Kidney epithelial cell (primary cell): ENCODE measurements around the gene CDC20. TPM values are rescaled to one million over a fixed set of nuclear protein-coding genes. Genes with fewer than 3 reads are reported as not detected.

Experiments
- DNase-seq: peaks from one replicate; pipeline ENCODE4 v3.0.0-alpha.2; 2010; ENCODE audit warnings: low read depth
- H3K27me3 ChIP-seq: 2 replicates; pipeline ENCODE4 v1.6.0; 2011; ENCODE audit warnings: low read length; ENCODE audit not compliant: control insufficient read depth, insufficient read depth
- H3K36me3 ChIP-seq: 2 replicates; pipeline ENCODE4 v1.5.1; 2011; ENCODE audit warnings: low read length; ENCODE audit not compliant: control insufficient read depth, insufficient read depth
- H3K4me3 ChIP-seq: 2 replicates; pipeline ENCODE4 v1.5.1; 2011; ENCODE audit warnings: low read depth, mild to moderate bottlenecking, control low read depth, low read length
- CTCF ChIP-seq: IDR thresholded peaks from 2 replicates; pipeline ENCODE4 v1.5.1; 2011; ENCODE audit warnings: mild to moderate bottlenecking, moderate library complexity, low read length, control low read depth, inconsistent platforms; ENCODE audit not compliant: insufficient read depth, poor library complexity, severe bottlenecking
- total RNA-seq: library from RNA; depleted of rRNA; stranded (reverse); fragments of >200 nt; gene quantifications from 2 replicates; pipeline ENCODE4 v1.2.3, GENCODE V29; 2015

Gene CDC20
- total RNA-seq, 1 donor from 2014 or later, result 16.2 TPM

GRCh38 chr1:43402089-43402865 is 43.5 kb downstream of the CDC20 start:
- H3K36me3 ChIP-seq, result peaks cover 3% of the 10 kb centered on the region

GRCh38 chr1:43404353-43404752 is 45.6 kb downstream of the CDC20 start:
- no peak for TF ChIP-seq CTCF
- Histone ChIP-seq H3K27me3 (no peaks in the 10 kb centered on the region), H3K4me3 (no peak overlapping the region), H3K36me3 (peaks cover 3% of the 10 kb centered on the region)
- no peak for DNase-seq

More at GRCh38 chr1:43402089-43402865, 43.5 kb downstream of the CDC20 start:
- no peak for DNase-seq
- no peak overlapping the region for H3K4me3 ChIP-seq
- no peak for TF ChIP-seq CTCF
- H3K27me3 ChIP-seq, result no peaks in the 10 kb centered on the region

- Histone ChIP-seq H3K27me3 (no peaks in the 10 kb centered on the region), H3K36me3 (peaks cover 3% of the 10 kb centered on the region), H3K4me3 (no peak overlapping the region)
- DNase-seq, result no peak
- TF ChIP-seq CTCF, result no peak
Measured at GRCh38 chr1:43405219-43405875, 46.6 kb downstream of the CDC20 start.

- no peaks in the 10 kb centered on the region for H3K27me3 ChIP-seq
- H3K36me3 ChIP-seq, result peaks cover 3% of the 10 kb centered on the region
- TF ChIP-seq CTCF, result no peak
- H3K4me3 ChIP-seq, result no peak overlapping the region
- DNase-seq, result no peak
Measured at GRCh38 chr1:43405876-43406234, 47.1 kb downstream of the CDC20 start.

GRCh38 chr1:43410571-43410970 is 51.8 kb downstream of the CDC20 start:
- H3K36me3 ChIP-seq, result no peaks in the 10 kb centered on the region
- DNase-seq, result no peak
- no peak for TF ChIP-seq CTCF
- no peak overlapping the region for H3K4me3 ChIP-seq
- no peaks in the 10 kb centered on the region for H3K27me3 ChIP-seq

Other genes with a start within 250 kb of the CDC20 start
- gene EBNA1BP2, start 186.7 kb upstream of the CDC20 start, total RNA-seq, result 89.3 and 119 TPM in 2 replicates
- gene CFAP57, start 186.7 kb upstream of the CDC20 start, total RNA-seq, result 0.34 and 4.8 TPM in 2 replicates
- 15.7 and 16.2 TPM in 2 replicates for gene TMEM125, start 89.0 kb upstream of the CDC20 start, total RNA-seq
- 4.8 and 6.6 TPM in 2 replicates for gene C1orf210, start 73.4 kb upstream of the CDC20 start, total RNA-seq
- 6.5 and 7.1 TPM in 2 replicates for gene TIE1, start 58.0 kb upstream of the CDC20 start, total RNA-seq
- gene MPL, start 21.2 kb upstream of the CDC20 start, total RNA-seq, result not detected in 2 replicates
- gene ELOVL1, start 9.0 kb downstream of the CDC20 start, total RNA-seq, result 93.8 and 99.7 TPM in 2 replicates
- gene MED8, start 30.8 kb downstream of the CDC20 start, total RNA-seq, result 44.5 and 48.7 TPM in 2 replicates
- gene SZT2, start 30.9 kb downstream of the CDC20 start, total RNA-seq, result 17.0 and 20.3 TPM in 2 replicates
- 133 and 167 TPM in 2 replicates for gene HYI, start 95.0 kb downstream of the CDC20 start, total RNA-seq
- 297 and 346 TPM in 2 replicates for gene PTPRF, start 171.9 kb downstream of the CDC20 start, total RNA-seq